ENCODE measurements around the gene CILP2. TPM values are rescaled to one million over a fixed set of nuclear protein-coding genes. Genes with fewer than 3 reads are reported as not detected.

The CILP2 gene
- total and polyA plus RNA-seq, 2 of the 8 experiments (the other 6 are each of a cell fraction or from before 2014, with no cell fraction given): 4.4 to 5.8 TPM

DNA sequence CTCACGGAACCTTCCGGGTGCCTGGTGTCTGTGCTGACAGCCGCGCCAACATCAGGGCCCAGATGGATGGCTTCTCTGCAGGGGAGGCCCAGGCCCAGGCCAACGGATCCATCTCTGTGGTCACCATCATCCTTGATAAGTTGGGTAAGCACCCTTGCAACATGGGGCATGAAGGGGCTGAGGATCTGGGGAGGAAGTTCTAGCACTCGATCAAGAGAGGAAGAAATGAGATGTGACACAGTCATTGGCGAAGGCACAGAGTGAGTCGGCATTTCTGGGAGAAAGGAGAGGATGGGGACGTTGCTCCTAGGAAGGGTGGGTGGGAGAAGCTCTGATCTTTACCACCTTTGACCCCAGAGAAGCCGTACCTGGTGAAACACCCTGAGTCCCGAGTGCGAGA lies 4.4 kb downstream of the CILP2 start:
- H3K4me2 ChIP-seq (ENCODE audit: insufficient read depth in 1 of 2, low read depth in 2 of 2, low read length in 2 of 2): no peak overlapping the region
- no peak overlapping the region for H3K27ac ChIP-seq (ENCODE audit: low read depth, low read length)
- H4K5ac ChIP-seq (ENCODE audit: insufficient read length, low read depth, low read length): no peak overlapping the region
- no peak overlapping the region for H2BK5ac ChIP-seq (ENCODE audit: low read depth, low read length)
- no peak overlapping the region for H3K9ac ChIP-seq (replicated peaks in 1 of 4; ENCODE audit: extremely low read depth in 1 of 4, low read depth in 3 of 4, low read length in 3 of 4)
- H2AFZ ChIP-seq (ENCODE audit: low read length): no peak overlapping the region
- H3K23ac ChIP-seq (ENCODE audit: insufficient read length): no peak overlapping the region
- H3K14ac ChIP-seq (ENCODE audit: insufficient read length): no peak overlapping the region
- FAIRE-seq (no peak), DNase-seq (ENCODE audit: low read depth in 1 of 2, low spot score in 2 of 2) (no peak)
- H2BK120ac ChIP-seq (replicated peaks; ENCODE audit: low read depth, low read length): no peak overlapping the region
- CTCF ChIA-PET (ENCODE audit: partially characterized antibody): interaction anchor here (1.6 to 15.7 kb wide), 3 partner anchors 10 to 21 kb away, joined by 6 to 223 read pairs (median 9); no protein-coding TSS in a partner anchor
- H4K20me1 ChIP-seq (replicated peaks in 1 of 2; ENCODE audit: control insufficient read depth in 1 of 2, insufficient read depth in 2 of 2, low read length in 2 of 2): peaks cover 3% of the 10 kb centered on the region in 2 experiments
- H3K79me1 ChIP-seq (ENCODE audit: low read depth, low read length): no peaks in the 10 kb centered on the region
- peaks cover 6 to 26% (median 20%) of the 10 kb centered on the region in 4 experiments for H3K27me3 ChIP-seq (replicated peaks in 1 of 4; ENCODE audit: control insufficient read depth in 3 of 4, extremely low read depth in 1 of 4, insufficient read depth in 3 of 4, low read length in 3 of 4)
- H3K4ac ChIP-seq (replicated peaks; ENCODE audit: insufficient read length, low read depth, low read length): no peak overlapping the region
- POLR2A ChIA-PET (ENCODE audit: partially characterized antibody): interaction anchor here (1.0 to 1.8 kb wide), 3 partner anchors 9 to 27 kb away, joined by 3 to 4 read pairs (median 4); partner anchors contain the start of gene NDUFA13
- 89% methylated on average over 12 of the region's 12 CpGs; no CpG with 5 or more reads in 1 of the 2 experiments for WGBS, 2 experiments (ENCODE audit: extremely low coverage in 1 of 2, insufficient coverage in 1 of 2, insufficient read length in 1 of 2, insufficient replicate concordance in 2 of 2, low coverage in 1 of 2, low lambda C conversion rate in 2 of 2, missing lambda C conversion rate in 1 of 2)
- H2BK12ac ChIP-seq (ENCODE audit: low read depth, low read length): peak overlapping the region; percentile 75; the same call in 1 of the 2 replicates
- peaks cover 9% of the 10 kb centered on the region; the same call in 1 of the 2 replicates for H3K23me2 ChIP-seq (ENCODE audit: low read depth, low read length)
- no peaks in the 10 kb centered on the region for H3K36me3 ChIP-seq (ENCODE audit: control insufficient read depth in 2 of 4, insufficient read depth in 4 of 4, low read length in 3 of 4)
- 0 out of 2 replicates have a peak overlapping the region, but pooled peaks have one; percentile 18 for H2BK20ac ChIP-seq (ENCODE audit: low read length)
- H4K8ac ChIP-seq (ENCODE audit: extremely low read depth, insufficient read depth, low read length): no peak overlapping the region
- H4K91ac ChIP-seq (replicated peaks; ENCODE audit: insufficient read length, low read length): no peak overlapping the region
- H3K4me1 ChIP-seq (replicated peaks in 1 of 4; ENCODE audit: control insufficient read depth in 3 of 4, insufficient read depth in 4 of 4, low read length in 3 of 4): peaks cover 0 to 8% (median 3%) of the 10 kb centered on the region in 4 experiments; a peak in 3 of 7 replicates
- H3K9me3 ChIP-seq (ENCODE audit: insufficient read depth in 2 of 2, low read depth in 1 of 2, low read length in 1 of 2): peaks cover 0 to 4% of the 10 kb centered on the region in 2 experiments; a peak in 1 of 4 replicates
- no peak overlapping the region for H2BK15ac ChIP-seq (ENCODE audit: low read length)
- no peak overlapping the region for H3K4me3 ChIP-seq (ENCODE audit: extremely low read depth in 1 of 4, insufficient read depth in 2 of 4, low read depth in 3 of 4, low read length in 4 of 4)
- H3K56ac ChIP-seq (replicated peaks; ENCODE audit: insufficient read length, low read depth, low read length): no peak overlapping the region
- H2AK5ac ChIP-seq (ENCODE audit: low read depth, low read length): no peak overlapping the region; the same call in 1 of the 2 replicates
- no peak overlapping the region for H3K18ac ChIP-seq (ENCODE audit: extremely low read depth, low read length)
- no peaks in the 10 kb centered on the region for H3K79me2 ChIP-seq (ENCODE audit: control insufficient read depth in 1 of 2, insufficient read depth in 2 of 2, low read length in 2 of 2)
- TF ChIP-seq, protein P1, sequence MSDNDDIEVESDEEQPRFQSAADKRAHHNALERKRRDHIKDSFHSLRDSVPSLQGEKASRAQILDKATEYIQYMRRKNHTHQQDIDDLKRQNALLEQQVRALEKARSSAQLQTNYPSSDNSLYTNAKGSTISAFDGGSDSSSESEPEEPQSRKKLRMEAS (IDR thresholded peaks at IDR 0.05): no peak
- TF ChIP-seq KDM5A (IDR thresholded peaks at IDR 0.05; ENCODE audit: low read length) (no peak), POLR2AphosphoS5 (IDR thresholded peaks at IDR 0.05; ENCODE audit: low read depth, low read length) (no peak), KDM1A (IDR thresholded peaks at IDR 0.05; ENCODE audit: borderline replicate concordance, low read length) (no peak), JUND (IDR thresholded peaks at IDR 0.05; ENCODE audit: low read length) (no peak), YY1 (IDR thresholded peaks at IDR 0.05; ENCODE audit: low read depth, low read length) (no peak), GABPA (IDR thresholded peaks at IDR 0.05; ENCODE audit: borderline replicate concordance, insufficient read depth, low read length) (no peak), EP300 (IDR thresholded peaks at IDR 0.05; ENCODE audit: borderline replicate concordance in 1 of 2, low read depth in 2 of 2, low read length in 2 of 2) (no peak), RBBP5 (IDR thresholded peaks at IDR 0.05; ENCODE audit: borderline replicate concordance, low read depth, low read length) (no peak), TAF1 (IDR thresholded peaks at IDR 0.05; ENCODE audit: low read depth, low read length) (no peak)
- TF ChIP-seq, protein P2, sequence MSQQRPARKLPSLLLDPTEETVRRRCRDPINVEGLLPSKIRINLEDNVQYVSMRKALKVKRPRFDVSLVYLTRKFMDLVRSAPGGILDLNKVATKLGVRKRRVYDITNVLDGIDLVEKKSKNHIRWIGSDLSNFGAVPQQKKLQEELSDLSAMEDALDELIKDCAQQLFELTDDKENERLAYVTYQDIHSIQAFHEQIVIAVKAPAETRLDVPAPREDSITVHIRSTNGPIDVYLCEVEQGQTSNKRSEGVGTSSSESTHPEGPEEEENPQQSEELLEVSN (IDR thresholded peaks at IDR 0.05): no peak

Data from H1 (cell line).